HL-60 (cell line): ENCODE results near the gene ITGAE.

Experiments used
- DNase-seq, 2 experiments: peaks; one replicate each; pipeline ENCODE4 v3.0.0-alpha.2; 2010 to 2020; ENCODE audit warnings: low read depth in 1 of 2, low spot score in 1 of 2
- H3K27ac ChIP-seq: fragments of 250-450 bp; sonication (Bioruptor Pico); replicated peaks from 2 replicates; pipeline ENCODE4 v1.5.1; 2020; ENCODE audit warnings: mild to moderate bottlenecking, moderate library complexity
- H3K27me3 ChIP-seq: fragments of 250-450 bp; sonication (Bioruptor Pico); 2 replicates; pipeline ENCODE4 v1.5.1; 2021; ENCODE audit warnings: mild to moderate bottlenecking, moderate library complexity; ENCODE audit not compliant: insufficient read depth, poor library complexity, severe bottlenecking
- H3K4me3 ChIP-seq: replicated peaks from 2 replicates; pipeline ENCODE4 v1.5.1; 2011; ENCODE audit warnings: mild to moderate bottlenecking, control low read depth, low read length; ENCODE audit not compliant: insufficient read depth
- CTCF ChIP-seq: IDR thresholded peaks from one replicate; pipeline ENCODE4 v1.5.1; 2011; ENCODE audit warnings: low read length, control low read depth, inconsistent platforms; ENCODE audit not compliant: insufficient read depth
- GABPA ChIP-seq: IDR thresholded peaks from 2 replicates; pipeline ENCODE4 v1.6.1; 2012; ENCODE audit warnings: low read depth
- POLR2AphosphoS5 ChIP-seq: IDR thresholded peaks from 2 replicates; pipeline ENCODE4 v1.6.1; 2012; ENCODE audit warnings: low read depth
- REST ChIP-seq: IDR thresholded peaks from 2 replicates; pipeline ENCODE4 v1.6.1; 2012; ENCODE audit warnings: low read depth; ENCODE audit not compliant: insufficient replicate concordance
- SPI1 ChIP-seq: IDR thresholded peaks from 2 replicates; pipeline ENCODE4 v1.6.1; 2012; ENCODE audit warnings: low read depth, mild to moderate bottlenecking, borderline replicate concordance

Gene ITGAE

GRCh38 chr17:3810019-3810418 is 9.0 kb upstream of the ITGAE start:
- no peaks in the 10 kb centered on the region for H3K27me3 ChIP-seq
- no peak for DNase-seq
- H3K27ac ChIP-seq, result no peak overlapping the region
- TF ChIP-seq REST, result no peak
- no peak for TF ChIP-seq CTCF
- no peak for TF ChIP-seq GABPA
- no peak for TF ChIP-seq SPI1
- no peak for TF ChIP-seq POLR2AphosphoS5
- no peak overlapping the region for H3K4me3 ChIP-seq

GRCh38 chr17:3809135-3809534 is 8.1 kb upstream of the ITGAE start:
- TF ChIP-seq REST (no peak), GABPA (no peak), POLR2AphosphoS5 (no peak)
- DNase-seq, result no peak
- Histone ChIP-seq H3K4me3 (no peak overlapping the region), H3K27me3 (no peaks in the 10 kb centered on the region), H3K27ac (no peak overlapping the region)

- no peak for DNase-seq
- Histone ChIP-seq H3K4me3 (no peak overlapping the region), H3K27me3 (no peaks in the 10 kb centered on the region), H3K27ac (no peak overlapping the region)
- TF ChIP-seq POLR2AphosphoS5, result no peak
- no peak for TF ChIP-seq GABPA
- TF ChIP-seq SPI1, result no peak
- no peak for TF ChIP-seq CTCF
- TF ChIP-seq REST, result no peak
Observed at GRCh38 chr17:3808701-3809100, 7.7 kb upstream of the ITGAE start.

GRCh38 chr17:3805581-3805980 is 4.6 kb upstream of the ITGAE start:
- no peak for DNase-seq
- H3K27me3 ChIP-seq, result no peaks in the 10 kb centered on the region
- no peak for TF ChIP-seq SPI1
- no peak for TF ChIP-seq CTCF
- TF ChIP-seq GABPA, result no peak
- TF ChIP-seq POLR2AphosphoS5, result no peak
- no peak for TF ChIP-seq REST
- no peak overlapping the region for H3K4me3 ChIP-seq
- H3K27ac ChIP-seq, result no peak overlapping the region
